Activated naive CD8-positive, alpha-beta T cell treated with anti-CD3 and anti-CD28 coated beads for 36 hours (primary cell): ENCODE measurements around the gene HOXC11. TPM values are rescaled to one million over a fixed set of nuclear protein-coding genes. Genes with fewer than 3 reads are reported as not detected.
A peak's percentile ranks its signal among the peaks of the same experiment; 100 is the strongest.

Experiments used
- DNase-seq: peaks from one replicate; pipeline ENCODE4 v3.0.0; 2021
- H3K27ac Mint-ChIP-seq: one replicate; pipeline ENCODE4 v1.8.0; 2022; ENCODE audit warnings: mild to moderate bottlenecking, moderate library complexity, mixed read lengths
- H3K27me3 Mint-ChIP-seq: one replicate; pipeline ENCODE4 v1.8.0; 2022; ENCODE audit warnings: mild to moderate bottlenecking, mixed read lengths
- H3K36me3 Mint-ChIP-seq: one replicate; pipeline ENCODE4 v1.8.0; 2021; ENCODE audit warnings: mild to moderate bottlenecking, mixed read lengths
- H3K4me1 Mint-ChIP-seq: one replicate; pipeline ENCODE4 v1.8.0; 2021; ENCODE audit warnings: mixed read lengths
- H3K4me3 Mint-ChIP-seq: one replicate; pipeline ENCODE4 v1.8.0; 2022; ENCODE audit warnings: mild to moderate bottlenecking, moderate library complexity, mixed read lengths
- H3K9me3 Mint-ChIP-seq: one replicate; pipeline ENCODE4 v1.8.0; 2022; ENCODE audit warnings: mixed read lengths
- total RNA-seq, 2 experiments: library from RNA; stranded (reverse); gene quantifications; one replicate each; pipeline ENCODE4 v1.2.3, GENCODE V29; 2021

Gene HOXC11
- total RNA-seq, 2 experiments from 2014 or later = not detected

DNA sequence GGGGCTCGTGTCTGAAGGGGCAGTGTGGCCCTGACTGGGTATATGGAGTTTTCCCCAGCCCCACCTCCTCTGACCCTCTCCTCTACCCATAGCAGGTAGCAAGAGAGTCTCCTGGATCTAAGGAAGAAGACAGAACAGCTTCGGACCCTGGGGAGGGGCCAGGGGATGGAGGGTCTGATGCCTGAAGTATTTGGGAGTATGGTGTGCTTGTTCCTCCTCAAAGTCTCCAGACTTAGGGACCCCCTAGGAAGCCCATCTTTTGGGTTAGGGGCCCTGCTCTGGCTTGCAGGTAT, 35.3 kb downstream of the HOXC11 start:
- no peak for DNase-seq
- Mint-ChIP-seq H3K4me1 (peaks cover 25% of the 10 kb centered on the region), H3K36me3 (no peaks in the 10 kb centered on the region), H3K4me3 (no peak overlapping the region), H3K27me3 (peaks cover 99% of the 10 kb centered on the region), H3K27ac (no peak overlapping the region), H3K9me3 (no peaks in the 10 kb centered on the region)

DNA sequence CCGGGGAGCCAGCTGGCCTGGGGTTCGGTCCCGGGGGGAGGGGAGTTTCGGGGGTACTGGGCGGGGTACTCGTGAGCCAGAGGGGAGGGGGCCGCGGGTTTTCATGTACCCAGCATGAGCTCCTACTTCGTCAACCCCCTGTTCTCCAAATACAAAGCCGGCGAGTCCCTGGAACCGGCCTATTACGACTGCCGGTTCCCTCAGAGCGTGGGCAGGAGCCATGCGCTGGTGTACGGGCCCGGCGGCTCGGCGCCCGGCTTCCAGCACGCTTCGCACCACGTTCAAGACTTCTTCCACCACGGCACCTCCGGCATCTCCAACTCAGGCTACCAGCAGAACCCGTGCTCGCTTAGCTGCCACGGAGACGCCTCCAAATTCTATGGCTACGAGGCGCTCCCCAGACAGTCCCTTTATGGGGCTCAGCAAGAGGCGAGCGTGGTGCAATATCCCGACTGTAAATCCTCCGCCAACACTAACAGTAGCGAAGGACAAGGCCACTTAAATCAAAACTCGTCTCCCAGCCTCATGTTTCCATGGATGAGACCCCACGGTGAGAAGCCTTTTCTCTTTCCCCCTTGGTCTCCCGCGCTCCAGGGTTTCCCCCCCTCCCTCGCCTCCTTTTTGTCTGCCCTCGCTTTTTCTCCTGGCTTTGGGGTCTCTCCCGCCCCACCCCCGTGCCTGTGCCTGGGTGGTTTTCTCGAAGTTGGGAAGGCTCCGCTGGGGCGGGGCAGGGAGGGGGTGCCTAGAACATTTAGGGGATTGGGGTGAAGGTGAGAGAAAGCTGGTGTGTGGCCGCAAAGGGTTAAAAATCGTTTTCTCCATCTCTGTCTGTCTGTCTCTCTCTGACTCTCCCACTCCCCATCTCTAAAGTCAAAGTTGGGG, 36.5 kb downstream of the HOXC11 start:
- H3K36me3 Mint-ChIP-seq = no peaks in the 10 kb centered on the region

DNA sequence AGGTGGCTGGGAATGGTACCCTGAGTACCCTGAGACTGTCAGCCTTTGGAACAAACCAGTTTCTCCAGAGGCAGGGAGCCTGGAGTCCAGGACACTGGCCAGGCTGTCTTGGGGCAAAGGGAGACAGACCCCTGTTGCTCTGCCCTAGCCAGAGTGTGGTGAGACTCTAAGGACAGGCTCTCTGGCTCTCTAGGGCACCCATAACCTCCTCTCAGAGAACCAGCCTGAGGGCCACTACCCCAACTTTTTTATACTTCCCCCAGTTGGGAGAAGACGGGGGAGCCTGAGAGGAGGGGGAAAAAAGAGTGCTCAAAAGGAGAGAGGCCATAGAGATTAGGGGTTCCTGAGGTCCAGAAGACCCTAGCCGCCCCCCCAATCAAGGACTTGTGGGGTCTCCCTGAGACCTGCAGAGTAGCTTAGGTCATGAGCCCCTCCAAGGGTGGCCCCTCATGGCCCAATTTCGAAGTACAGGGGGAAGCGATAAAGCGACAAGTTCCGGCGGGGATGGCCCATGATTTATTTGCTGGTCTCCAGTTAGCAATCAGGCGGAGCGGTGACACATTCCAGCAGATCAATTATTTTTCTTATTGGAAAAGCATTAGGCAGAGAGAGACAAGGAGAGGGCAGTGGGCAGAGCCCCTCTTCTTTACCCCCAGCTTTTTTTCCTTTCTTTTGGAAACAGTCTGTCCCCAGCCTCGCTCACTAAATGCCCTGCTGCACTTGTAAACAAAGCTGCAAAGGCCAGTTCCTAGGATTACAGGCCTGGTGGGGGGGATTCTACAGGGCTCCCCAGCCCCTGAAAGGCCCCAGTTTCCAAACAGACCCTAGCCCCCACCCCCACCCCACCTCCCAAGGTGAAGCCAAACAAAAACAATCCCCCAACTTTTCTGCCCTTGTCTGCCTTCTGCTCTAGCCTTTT, 37.4 kb downstream of the HOXC11 start:
- DNase-seq = no peak
- Mint-ChIP-seq H3K4me3 (no peak overlapping the region), H3K27me3 (peaks cover 99% of the 10 kb centered on the region), H3K36me3 (no peaks in the 10 kb centered on the region), H3K4me1 (peaks cover 28% of the 10 kb centered on the region), H3K27ac (no peak overlapping the region), H3K9me3 (no peaks in the 10 kb centered on the region)

More for the DNA sequence above, 36.5 kb downstream of the HOXC11 start:
- Mint-ChIP-seq H3K4me1 (peaks cover 26% of the 10 kb centered on the region), H3K27ac (no peak overlapping the region), H3K4me3 (no peak overlapping the region), H3K9me3 (no peaks in the 10 kb centered on the region), H3K27me3 (peaks cover 99% of the 10 kb centered on the region)
- DNase-seq = peak; percentile 45

DNA sequence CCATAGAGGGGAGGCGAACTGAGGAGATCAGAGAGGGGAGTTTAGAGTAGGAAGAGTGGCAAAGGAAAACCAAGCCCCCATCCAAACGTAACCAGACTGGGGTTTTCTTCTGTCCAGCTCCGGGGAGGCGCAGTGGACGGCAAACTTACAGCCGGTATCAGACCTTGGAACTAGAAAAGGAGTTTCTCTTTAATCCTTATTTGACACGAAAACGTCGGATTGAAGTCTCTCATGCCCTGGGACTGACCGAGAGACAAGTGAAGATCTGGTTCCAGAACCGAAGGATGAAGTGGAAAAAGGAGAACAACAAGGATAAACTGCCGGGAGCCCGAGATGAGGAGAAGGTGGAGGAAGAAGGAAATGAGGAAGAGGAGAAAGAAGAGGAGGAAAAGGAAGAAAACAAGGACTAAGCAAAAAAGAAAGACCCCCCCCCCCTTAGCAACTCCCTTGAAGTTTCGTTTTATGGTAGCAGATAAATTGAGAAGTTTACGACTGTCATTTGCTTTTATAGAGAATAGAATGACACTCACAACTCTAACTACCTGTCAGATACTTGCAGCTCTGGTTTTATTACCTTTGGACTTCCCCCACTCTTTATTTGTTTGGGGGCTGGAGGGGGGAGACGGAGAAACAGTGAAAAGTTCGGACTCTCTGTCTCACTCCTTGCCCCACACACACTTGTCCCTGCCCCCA, 38.2 kb downstream of the HOXC11 start:
- Mint-ChIP-seq H3K4me3 (no peak overlapping the region), H3K9me3 (no peaks in the 10 kb centered on the region), H3K4me1 (peaks cover 25% of the 10 kb centered on the region), H3K27ac (no peak overlapping the region), H3K36me3 (no peaks in the 10 kb centered on the region), H3K27me3 (peaks cover 99% of the 10 kb centered on the region)
- DNase-seq = no peak

DNA sequence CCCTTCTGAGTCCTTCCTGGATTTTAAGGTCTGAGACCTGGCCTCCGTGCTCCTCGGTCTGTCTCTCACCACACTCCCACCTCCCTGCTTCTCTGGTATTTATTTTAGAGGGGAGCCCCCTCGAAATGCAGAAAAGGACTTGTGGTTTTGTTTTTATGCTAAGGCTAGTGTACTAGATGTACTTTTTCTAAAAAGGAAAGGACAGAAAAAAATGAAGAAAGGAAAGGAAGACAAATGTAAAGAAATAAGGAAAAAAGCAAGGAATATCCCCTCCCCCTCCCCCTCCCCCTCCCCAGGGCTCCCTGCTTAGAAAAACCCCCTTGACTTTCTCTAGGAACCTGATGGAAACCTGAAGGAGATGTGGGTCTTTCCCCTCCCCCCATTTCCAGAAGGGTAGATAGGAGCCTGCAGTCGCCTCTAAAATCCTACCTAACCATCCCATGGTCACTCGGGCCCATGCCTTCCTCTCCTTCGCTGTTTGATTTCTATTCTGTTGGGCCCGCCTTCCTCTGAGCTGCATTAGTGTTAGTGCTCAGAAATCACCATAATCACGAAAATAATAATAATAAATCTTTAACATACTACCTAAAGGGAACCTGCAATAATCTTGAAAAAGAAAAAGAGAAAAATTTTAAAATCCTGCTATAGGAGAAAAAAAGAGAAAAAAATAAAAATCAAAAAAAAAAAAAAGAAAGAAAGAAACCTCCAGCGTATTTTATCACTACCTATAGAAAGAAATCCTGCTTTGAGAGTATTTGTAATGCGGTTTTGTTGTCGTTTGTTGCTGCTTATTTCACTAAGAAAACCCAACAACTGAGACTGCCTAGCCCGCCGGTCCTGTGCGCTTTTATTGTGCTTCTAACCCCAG, 39.0 kb downstream of the HOXC11 start:
- Mint-ChIP-seq H3K9me3 (no peaks in the 10 kb centered on the region), H3K4me1 (peaks cover 17% of the 10 kb centered on the region), H3K36me3 (no peaks in the 10 kb centered on the region), H3K27me3 (peaks cover 99% of the 10 kb centered on the region), H3K27ac (no peak overlapping the region), H3K4me3 (no peak overlapping the region)
- no peak for DNase-seq

DNA sequence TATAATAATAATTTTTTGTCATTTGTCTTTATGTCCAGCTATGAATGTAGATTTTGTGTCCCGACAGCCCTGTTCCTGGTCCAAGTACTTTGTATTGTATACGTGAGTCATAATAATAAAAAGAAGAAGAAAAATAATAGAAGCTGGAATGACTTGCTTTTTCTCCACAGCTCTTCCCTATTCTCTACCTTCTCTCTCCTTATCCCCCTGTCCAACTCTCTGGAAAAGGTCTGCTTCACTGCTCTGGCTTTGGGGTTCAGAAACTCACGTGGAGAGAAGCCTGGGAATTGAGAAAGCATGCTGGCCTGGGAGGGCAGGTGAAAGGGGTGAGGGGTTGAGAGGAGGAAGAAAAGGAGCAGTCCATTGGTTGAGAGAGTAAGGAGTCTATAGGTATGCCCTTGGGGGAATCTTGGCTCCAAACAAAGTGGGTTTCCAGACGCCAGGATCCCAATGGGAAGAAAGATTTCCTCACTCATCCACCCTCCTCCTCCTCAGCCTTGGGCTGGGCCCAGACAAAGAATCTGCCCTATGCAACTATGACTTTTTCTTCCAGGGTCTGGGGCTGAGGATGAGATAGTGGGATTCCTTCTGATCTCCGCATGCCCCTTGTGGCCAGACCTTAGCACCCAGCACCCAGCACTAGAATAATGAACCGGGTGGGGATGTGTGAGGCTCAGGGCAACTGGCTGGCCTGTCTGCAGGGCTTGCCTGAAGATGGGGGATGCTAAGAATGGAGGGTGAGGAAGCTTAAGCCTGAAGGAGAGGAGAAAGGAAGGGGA, 39.9 kb downstream of the HOXC11 start:
- H3K27me3 Mint-ChIP-seq = peaks cover 98% of the 10 kb centered on the region
- no peaks in the 10 kb centered on the region for H3K9me3 Mint-ChIP-seq
- H3K27ac Mint-ChIP-seq = no peak overlapping the region
- peaks cover 24% of the 10 kb centered on the region for H3K4me1 Mint-ChIP-seq
- no peak overlapping the region for H3K4me3 Mint-ChIP-seq
- DNase-seq = no peak
- no peaks in the 10 kb centered on the region for H3K36me3 Mint-ChIP-seq

DNA sequence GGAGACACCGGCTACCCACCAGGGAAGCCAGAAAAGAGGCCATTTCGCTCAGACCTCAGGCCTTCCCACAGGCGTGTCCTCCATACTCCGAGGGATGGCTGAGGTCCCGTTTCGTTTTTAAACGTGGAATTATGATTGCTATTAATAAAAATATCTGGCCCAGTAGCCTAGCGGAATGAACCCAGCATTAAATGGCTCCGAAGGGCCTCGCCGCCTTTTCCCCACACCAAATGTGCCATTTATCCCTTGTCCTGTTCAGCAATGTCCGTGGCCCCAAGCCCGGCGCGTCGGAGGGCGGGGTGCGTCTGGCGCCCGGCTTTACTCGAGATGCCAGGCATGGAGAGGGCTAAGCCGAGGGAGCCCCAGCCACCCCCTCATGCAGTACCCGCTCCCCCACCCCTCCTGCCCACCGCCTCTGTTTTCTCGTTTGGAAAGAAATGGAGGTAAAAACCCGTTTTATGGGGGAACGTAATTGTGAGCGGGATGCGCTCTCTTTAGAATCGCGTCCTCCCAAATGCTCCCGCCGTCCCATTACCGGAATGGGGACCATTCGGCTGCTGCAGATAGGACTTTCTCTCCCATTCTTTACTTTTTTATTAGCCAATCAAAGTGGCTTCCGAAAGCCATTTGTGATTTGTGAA, 41.6 kb downstream of the HOXC11 start:
- no peak overlapping the region for H3K27ac Mint-ChIP-seq
- peaks cover 94% of the 10 kb centered on the region for H3K27me3 Mint-ChIP-seq
- H3K9me3 Mint-ChIP-seq = no peaks in the 10 kb centered on the region
- peaks cover 25% of the 10 kb centered on the region for H3K4me1 Mint-ChIP-seq
- H3K36me3 Mint-ChIP-seq = peaks cover 2% of the 10 kb centered on the region
- DNase-seq = no peak
- no peak overlapping the region for H3K4me3 Mint-ChIP-seq

DNA sequence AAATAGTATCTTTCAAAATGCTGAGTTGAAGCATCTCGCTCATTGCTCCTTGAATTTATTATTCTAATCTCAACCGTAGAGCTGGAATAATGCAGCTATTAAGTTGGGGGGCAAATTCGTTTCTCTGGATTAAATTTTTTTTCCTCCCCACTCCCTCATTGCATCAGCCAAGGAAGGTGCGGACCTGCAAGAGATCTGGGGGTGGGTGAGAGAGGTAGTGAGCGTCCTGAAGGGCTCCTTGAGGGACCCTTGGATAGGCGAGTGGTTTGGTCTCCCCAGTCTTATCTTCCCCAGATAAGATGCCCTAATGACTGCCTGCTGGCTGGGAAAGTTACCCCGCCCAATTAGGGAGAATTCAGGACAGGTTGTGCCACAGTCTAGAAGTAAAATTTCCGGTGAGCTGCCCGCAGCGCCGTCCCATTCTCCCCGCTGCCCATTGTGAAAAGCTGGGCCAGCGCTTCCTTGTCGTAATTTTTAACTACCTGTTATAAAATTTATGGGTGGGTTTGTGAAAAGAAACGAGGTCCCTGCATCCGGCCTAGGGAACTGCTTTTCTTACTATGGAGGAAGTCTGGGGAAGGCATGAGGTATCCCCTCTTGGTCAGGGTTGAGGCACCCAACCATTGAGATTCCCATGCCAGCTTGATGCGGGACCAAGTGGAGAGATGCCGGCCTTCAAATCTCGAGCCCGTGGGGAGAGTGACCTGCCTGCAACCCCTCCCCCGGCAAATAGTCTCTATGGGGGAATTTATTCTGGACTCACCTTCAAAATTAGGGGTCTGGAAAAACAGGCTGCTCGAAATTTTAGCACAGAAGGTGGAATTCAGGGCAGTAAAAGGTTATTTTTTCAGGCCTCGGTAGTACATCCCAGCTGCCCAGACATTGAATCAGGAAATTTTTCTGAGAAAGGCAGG, 42.3 kb downstream of the HOXC11 start:
- Mint-ChIP-seq H3K4me1 (peaks cover 25% of the 10 kb centered on the region), H3K36me3 (peaks cover 2% of the 10 kb centered on the region), H3K27me3 (peaks cover 93% of the 10 kb centered on the region), H3K4me3 (no peak overlapping the region), H3K27ac (no peak overlapping the region), H3K9me3 (no peaks in the 10 kb centered on the region)
- DNase-seq = no peak

DNA sequence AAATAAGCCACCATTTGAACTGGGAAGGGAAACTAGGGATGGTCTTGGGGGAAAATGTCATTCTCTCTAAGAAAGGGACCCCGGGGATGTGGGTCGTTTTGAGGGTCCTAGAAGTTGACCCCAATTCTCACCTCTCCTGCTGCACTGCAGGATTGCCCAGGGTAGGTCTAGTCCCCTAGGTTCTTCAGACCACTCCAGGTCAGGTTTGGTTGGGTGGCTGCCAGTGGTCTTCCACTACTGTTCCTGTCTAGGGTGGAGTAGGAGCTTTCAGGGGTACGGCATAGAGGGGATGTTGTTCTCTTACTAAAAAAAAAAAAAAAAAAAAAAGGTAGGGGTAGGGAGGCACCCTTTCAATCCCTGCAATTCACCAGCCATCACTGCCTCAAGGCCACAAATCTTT, 43.1 kb downstream of the HOXC11 start:
- no peaks in the 10 kb centered on the region for H3K9me3 Mint-ChIP-seq
- no peak overlapping the region for H3K4me3 Mint-ChIP-seq

DNA sequence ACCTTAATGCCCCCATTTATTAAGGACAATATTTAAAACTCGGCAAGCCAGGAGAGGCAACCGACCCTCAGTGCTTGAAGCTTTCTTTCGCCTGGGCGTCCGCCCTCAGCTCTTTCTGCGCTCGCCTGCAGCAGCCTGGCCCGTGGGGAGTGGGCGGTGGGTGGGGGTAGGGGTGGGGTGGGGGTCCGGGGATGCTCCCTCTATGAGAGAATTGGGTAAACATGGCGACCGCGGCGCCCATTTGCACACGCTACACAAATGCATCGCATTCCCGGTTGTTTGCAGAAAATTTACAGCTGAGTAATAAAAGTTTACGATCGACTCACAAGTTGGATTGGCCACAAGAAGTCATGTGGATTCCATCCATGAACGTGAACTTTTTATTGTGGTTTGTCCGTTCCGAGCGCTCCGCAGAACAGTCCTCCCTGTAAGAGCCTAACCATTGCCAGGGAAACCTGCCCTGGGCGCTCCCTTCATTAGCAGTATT, 43.6 kb downstream of the HOXC11 start:
- no peak for DNase-seq
- Mint-ChIP-seq H3K36me3 (peaks cover 2% of the 10 kb centered on the region), H3K9me3 (no peaks in the 10 kb centered on the region), H3K4me1 (peaks cover 21% of the 10 kb centered on the region), H3K27ac (no peak overlapping the region), H3K27me3 (peaks cover 90% of the 10 kb centered on the region), H3K4me3 (no peak overlapping the region)

More for the DNA sequence above, 43.1 kb downstream of the HOXC11 start:
- peaks cover 2% of the 10 kb centered on the region for H3K36me3 Mint-ChIP-seq
- H3K27ac Mint-ChIP-seq = no peak overlapping the region
- no peak for DNase-seq
- peaks cover 90% of the 10 kb centered on the region for H3K27me3 Mint-ChIP-seq
- peaks cover 20% of the 10 kb centered on the region for H3K4me1 Mint-ChIP-seq

DNA sequence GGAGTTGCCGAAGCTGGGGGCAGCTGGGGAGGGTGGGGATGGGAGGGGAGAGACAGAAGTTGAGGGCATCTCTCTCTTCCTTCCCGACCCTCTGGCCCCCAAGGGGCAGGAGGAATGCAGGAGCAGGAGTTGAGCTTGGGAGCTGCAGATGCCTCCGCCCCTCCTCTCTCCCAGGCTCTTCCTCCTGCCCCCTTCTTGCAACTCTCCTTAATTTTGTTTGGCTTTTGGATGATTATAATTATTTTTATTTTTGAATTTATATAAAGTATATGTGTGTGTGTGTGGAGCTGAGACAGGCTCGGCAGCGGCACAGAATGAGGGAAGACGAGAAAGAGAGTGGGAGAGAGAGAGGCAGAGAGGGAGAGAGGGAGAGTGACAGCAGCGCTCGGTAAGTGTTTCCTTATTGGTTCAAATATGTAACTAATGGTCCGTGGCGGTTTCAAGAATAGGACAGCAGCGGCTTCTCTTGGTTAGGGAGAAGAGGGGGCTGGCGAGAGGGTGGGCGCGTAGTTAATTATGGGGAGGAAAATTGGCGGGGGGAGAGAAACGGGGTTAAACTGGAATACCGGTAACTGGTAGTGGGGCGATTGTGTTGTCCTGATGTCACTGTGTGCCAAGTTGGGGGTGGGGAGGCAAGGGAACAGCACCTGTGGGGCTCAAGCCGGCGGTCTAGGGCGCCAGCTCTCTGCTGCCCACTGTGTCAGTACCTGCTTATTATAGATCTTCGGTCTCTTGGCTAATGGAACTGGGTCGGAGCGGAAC, 44.3 kb downstream of the HOXC11 start:
- peaks cover 23% of the 10 kb centered on the region for H3K4me1 Mint-ChIP-seq
- peaks cover 2% of the 10 kb centered on the region for H3K36me3 Mint-ChIP-seq
- peaks cover 90% of the 10 kb centered on the region for H3K27me3 Mint-ChIP-seq
- no peak for DNase-seq
- H3K9me3 Mint-ChIP-seq = no peaks in the 10 kb centered on the region
- peak overlapping the region; percentile 82 for H3K4me3 Mint-ChIP-seq
- no peak overlapping the region for H3K27ac Mint-ChIP-seq
